ENCODE results near the gene KCNIP2.

GRCh38 chr10:101816913-101817336 is 26.7 kb downstream of the KCNIP2 start:
- TF ChIP-seq POLR2A (IDR thresholded peaks at IDR 0.05; ENCODE audit: low read depth, low read length) (no peak), CTCF (conservative IDR thresholded peaks at IDR 0.05; ENCODE audit: low read depth, low read length) (no peak), USF2 (IDR thresholded peaks at IDR 0.05; ENCODE audit: low read depth, low read length) (no peak), FOS (IDR thresholded peaks at IDR 0.05; ENCODE audit: low read depth, low read length) (no peak), RFX5 (IDR thresholded peaks at IDR 0.05; ENCODE audit: low read depth, low read length) (no peak), MAZ (IDR thresholded peaks at IDR 0.05; ENCODE audit: borderline replicate concordance, low read depth, low read length) (no peak), MAFK (IDR thresholded peaks at IDR 0.05; ENCODE audit: low read depth, low read length) (no peak), CEBPB (IDR thresholded peaks at IDR 0.05; ENCODE audit: low read depth, low read length) (no peak), CHD1 (IDR thresholded peaks at IDR 0.05; ENCODE audit: low read depth, low read length) (no peak), BHLHE40 (IDR thresholded peaks at IDR 0.05; ENCODE audit: low read depth, low read length) (no peak), SMC3 (IDR thresholded peaks at IDR 0.05; ENCODE audit: low read depth, low read length) (no peak), RAD21 (IDR thresholded peaks at IDR 0.05; ENCODE audit: low read length) (no peak), MXI1 (IDR thresholded peaks at IDR 0.05; ENCODE audit: borderline replicate concordance, low read depth, low read length) (no peak), NFE2L2 (IDR thresholded peaks at IDR 0.05; ENCODE audit: low read depth, low read length) (no peak)

All from IMR-90 (cell line).